Vagina (tissue), 2 donors: ENCODE measurements around the gene SEPTIN2.

Experiments used
- POLR2A ChIP-seq, 2 donors: fragments of 450-650 bp; IDR thresholded peaks; one replicate each; pipeline ENCODE4 v1.6.1; 2017; ENCODE audit warnings: antibody characterized with exemption in 2 of 2, mild to moderate bottlenecking in 2 of 2, moderate library complexity in 2 of 2
- POLR2AphosphoS5 ChIP-seq, 2 donors: sonication (generic); formaldehyde crosslinking; IDR thresholded peaks; one replicate each; pipeline ENCODE4 v1.9.0; 2017; ENCODE audit warnings: antibody characterized with exemption in 2 of 2, mild to moderate bottlenecking in 2 of 2, low read depth in 1 of 2; ENCODE audit not compliant: insufficient read depth in 1 of 2
- TF ChIP-seq, protein P1 (sequence below), 3 experiments: fragments of 450-650 bp in 2 of 3; fragments of 200-600 bp in 1 of 3; sonication (generic) in 1 of 3; IDR thresholded peaks; one replicate each; pipeline ENCODE4 v1.5.1; 2017 to 2019; ENCODE audit warnings: antibody characterized with exemption in 3 of 3, mild to moderate bottlenecking in 2 of 3, moderate library complexity in 2 of 3

DNA sequence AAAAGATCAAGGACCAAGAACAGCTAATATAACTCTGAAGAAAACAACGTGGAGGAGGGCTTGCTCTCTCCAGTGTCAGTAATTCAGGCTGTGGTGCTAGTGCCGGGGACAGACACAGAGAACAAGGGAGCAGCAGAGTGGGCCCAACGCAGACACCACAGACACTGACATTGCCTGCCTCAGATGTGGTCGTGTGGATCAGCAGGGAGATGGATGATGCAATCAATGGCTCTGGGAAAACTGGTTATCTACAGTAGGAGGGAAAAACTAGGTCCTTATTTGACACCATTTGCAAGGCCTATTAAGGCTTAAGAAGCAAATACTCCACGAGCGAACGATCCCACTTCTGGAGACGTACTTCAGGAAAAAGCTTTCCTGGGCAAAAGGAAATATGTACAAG lies 36.3 kb upstream of the SEPTIN2 start:
- TF ChIP-seq POLR2A (IDR thresholded peaks at IDR 0.05) (no peak), POLR2AphosphoS5 (IDR thresholded peaks at IDR 0.05; ENCODE audit: insufficient read depth in 1 of 2, low read depth in 1 of 2) (no peak)
- TF ChIP-seq, protein P1, sequence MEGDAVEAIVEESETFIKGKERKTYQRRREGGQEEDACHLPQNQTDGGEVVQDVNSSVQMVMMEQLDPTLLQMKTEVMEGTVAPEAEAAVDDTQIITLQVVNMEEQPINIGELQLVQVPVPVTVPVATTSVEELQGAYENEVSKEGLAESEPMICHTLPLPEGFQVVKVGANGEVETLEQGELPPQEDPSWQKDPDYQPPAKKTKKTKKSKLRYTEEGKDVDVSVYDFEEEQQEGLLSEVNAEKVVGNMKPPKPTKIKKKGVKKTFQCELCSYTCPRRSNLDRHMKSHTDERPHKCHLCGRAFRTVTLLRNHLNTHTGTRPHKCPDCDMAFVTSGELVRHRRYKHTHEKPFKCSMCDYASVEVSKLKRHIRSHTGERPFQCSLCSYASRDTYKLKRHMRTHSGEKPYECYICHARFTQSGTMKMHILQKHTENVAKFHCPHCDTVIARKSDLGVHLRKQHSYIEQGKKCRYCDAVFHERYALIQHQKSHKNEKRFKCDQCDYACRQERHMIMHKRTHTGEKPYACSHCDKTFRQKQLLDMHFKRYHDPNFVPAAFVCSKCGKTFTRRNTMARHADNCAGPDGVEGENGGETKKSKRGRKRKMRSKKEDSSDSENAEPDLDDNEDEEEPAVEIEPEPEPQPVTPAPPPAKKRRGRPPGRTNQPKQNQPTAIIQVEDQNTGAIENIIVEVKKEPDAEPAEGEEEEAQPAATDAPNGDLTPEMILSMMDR (IDR thresholded peaks at IDR 0.05): no peak
